Hematopoietic multipotent progenitor cell treated with erythropoietin and hydrocortisone succinate and interleukin-3 and kit ligand, for 6 days (in vitro differentiated cells): Measurements from ENCODE around the gene DPP6.
"Not testable (repeated sequence)": the region's sequence is repeated elsewhere in the genome, so short reads cannot be mapped to it uniquely, and the experiment has no call there.

Source experiments
- DNase-seq: peaks from one replicate; pipeline ENCODE4 v3.0.0-alpha.2; 2015

DPP6 gene

GRCh38 chr7:154078523-154078922 lies 26.3 kb downstream of the DPP6 start:
- DNase-seq: not testable (repeated sequence)

DNA sequence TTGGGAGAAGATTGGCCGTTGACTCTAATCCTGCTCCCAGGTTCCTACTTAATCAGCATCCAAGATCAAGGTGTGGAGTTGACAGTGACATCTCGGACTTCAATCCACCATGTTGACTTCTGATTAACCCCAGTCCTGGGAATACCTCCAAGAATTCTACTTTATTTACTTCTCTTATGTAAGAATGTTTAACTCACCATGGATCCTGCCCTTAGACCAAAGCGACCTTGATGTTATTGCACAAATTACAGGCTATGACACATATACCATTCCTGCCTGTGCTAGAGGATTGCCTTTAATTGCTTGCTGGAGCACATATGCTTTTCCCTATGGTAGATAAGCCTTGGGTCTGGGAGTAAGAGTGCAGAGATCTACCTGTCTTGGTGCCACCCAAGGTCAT lies 28.1 kb downstream of the DPP6 start:
- not testable (repeated sequence) for DNase-seq

GRCh38 chr7:154087037-154087725 lies 35.0 kb downstream of the DPP6 start:
- DNase-seq: not testable (repeated sequence)

DNA sequence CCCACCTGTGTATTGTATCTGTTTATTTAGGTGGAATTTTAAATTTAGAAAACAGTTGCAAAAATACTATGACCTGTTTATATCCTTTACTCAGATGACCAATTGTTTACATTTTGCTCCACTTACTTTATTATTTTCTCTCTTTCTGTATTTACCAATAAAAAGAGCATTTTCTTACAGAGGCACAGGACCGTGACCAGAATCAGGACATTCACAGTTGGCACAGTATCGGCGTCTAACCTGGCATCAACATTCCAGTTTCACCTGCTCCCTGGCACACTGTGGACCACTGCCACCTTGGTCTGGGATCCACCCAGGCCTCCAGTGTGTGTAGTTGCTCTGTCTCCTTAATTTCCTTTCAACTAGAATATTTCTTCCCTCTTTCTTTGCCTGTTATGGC lies 39.9 kb downstream of the DPP6 start:
- DNase-seq: not testable (repeated sequence)

- not testable (repeated sequence) for DNase-seq
Observed at GRCh38 chr7:154095201-154095600, 43.0 kb downstream of the DPP6 start.

- not testable (repeated sequence) for DNase-seq
Observed at GRCh38 chr7:154105063-154105462, 52.9 kb downstream of the DPP6 start.

GRCh38 chr7:154109615-154110014 lies 57.4 kb downstream of the DPP6 start:
- DNase-seq: not testable (repeated sequence)

DNA sequence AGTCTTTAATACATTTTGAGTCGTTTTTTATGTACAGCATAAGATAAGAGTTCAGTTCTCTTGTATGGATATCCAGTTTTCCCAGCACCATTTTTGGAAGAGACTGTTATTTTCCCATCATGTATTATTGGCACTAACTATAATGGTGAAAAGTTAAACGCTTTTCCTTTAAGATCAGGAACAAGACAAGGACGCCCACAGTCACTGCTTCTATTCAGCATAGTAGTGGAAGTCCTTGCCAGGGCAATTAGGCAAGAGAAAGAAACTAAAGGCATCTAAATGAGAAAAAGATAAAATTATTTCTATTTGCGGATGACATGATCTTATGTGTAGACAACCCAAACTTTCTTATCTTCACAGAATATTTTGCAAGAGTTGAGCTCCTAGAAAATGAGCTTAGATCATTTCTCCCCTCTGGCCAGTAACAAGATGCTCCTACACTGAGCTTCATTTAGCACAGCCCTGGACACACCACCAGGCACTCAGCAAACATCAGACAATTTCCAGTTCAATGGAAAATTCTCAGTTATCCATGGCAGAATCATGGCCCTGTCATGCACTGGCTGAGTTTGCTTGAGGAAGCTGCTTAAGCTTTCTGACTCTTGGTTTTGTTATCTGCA lies 61.6 kb downstream of the DPP6 start:
- DNase-seq: not testable (repeated sequence)

- DNase-seq: not testable (repeated sequence)
Observed at GRCh38 chr7:154117411-154118390, 65.5 kb downstream of the DPP6 start.

DNA sequence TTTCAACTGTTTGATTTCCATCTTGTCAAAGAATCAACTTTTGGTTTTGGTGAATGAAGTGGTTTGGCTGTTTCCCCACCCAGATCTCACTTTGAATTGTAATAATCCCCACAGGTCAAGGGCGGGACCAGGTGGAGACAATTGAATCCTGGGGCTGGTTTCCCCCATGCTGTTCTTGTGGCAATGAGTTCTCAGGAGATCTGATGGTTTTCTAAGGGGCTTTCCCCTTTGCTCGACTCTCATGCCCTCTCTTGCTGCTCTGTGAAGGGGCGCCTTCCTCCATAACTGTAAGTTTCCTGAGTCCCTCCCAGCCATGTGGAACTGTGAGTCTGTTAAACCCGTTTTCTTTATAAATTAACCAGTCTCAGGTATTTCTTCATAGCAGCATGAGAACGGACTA lies 68.6 kb downstream of the DPP6 start:
- not testable (repeated sequence) for DNase-seq

DNA sequence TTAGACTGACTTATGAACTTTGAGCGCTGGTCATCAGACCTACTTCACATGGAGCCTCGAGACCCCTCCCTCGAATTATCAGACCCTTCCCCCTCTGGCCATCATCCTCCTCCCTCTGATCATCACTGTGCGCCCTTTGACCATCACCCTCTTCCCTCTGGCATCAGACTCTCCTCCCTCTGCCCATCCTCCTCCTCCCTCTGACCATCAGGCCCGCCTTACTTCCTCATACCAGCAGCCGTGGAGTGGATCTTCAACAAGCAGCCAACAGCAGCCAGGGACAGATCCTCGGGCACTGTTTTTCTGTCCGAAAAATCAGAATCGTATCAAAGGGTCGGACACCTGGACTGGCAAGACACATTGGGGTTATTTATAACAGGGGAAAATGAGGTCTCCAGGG lies 70.5 kb downstream of the DPP6 start:
- DNase-seq: not testable (repeated sequence)

GRCh38 chr7:154123397-154123796 lies 71.2 kb downstream of the DPP6 start:
- DNase-seq: not testable (repeated sequence)

GRCh38 chr7:154129142-154129541 lies 76.9 kb downstream of the DPP6 start:
- not testable (repeated sequence) for DNase-seq

- DNase-seq: not testable (repeated sequence)
Observed at GRCh38 chr7:154132617-154133016, 80.4 kb downstream of the DPP6 start.

DNA sequence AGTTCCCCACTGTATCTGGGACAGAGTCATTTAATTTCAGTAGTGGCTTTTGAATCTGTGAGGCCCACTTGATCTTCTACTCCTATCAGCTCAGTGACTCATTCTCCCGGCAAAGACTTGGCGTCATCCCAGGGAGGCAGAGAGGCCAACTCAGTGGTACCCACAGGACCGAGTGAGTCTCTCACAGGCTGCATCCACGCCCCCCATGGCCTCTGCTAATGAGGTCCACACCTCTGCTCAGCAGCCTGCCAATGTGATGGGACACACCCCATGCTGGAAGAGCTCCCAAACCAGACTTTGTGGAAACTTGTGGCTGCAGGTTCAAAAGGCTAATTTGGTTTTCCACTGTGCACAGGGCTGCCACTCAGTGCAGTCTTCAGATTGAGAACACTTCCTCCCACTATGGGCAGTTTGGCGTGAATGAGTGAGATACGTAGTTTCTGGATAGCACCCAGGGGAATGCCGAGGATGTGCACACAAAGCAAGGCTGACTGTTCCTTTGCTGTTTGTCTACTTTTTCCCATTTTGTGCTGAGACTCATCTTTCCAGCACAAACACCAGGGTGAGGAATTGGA lies 81.6 kb downstream of the DPP6 start:
- not testable (repeated sequence) for DNase-seq

DNA sequence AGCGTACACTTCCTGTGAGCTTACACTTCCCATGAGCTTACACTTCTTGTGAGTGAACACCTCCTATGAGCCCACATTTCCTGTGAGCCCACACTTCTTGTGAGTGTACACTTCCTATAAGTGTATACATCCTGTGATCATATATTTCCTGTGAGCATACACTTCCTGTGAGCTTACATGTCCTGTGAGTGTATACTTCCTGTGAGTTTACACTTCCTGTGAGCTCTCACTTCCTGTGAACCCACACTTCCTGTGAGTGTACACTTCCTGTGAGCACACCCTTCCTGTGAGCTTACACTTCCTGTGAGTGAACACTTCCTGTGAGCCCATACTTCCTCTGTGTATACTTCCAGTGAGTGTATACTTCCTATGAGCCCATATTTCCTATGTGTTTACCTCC lies 82.5 kb downstream of the DPP6 start:
- DNase-seq: not testable (repeated sequence)

- not testable (repeated sequence) for DNase-seq
Observed at GRCh38 chr7:154135646-154136045, 83.4 kb downstream of the DPP6 start.

GRCh38 chr7:154145922-154146706 lies 93.9 kb downstream of the DPP6 start:
- not testable (repeated sequence) for DNase-seq

GRCh38 chr7:154146707-154147038 lies 94.5 kb downstream of the DPP6 start:
- not testable (repeated sequence) for DNase-seq

- DNase-seq: not testable (repeated sequence)
Observed at GRCh38 chr7:154148791-154149516, 96.8 kb downstream of the DPP6 start.

DNA sequence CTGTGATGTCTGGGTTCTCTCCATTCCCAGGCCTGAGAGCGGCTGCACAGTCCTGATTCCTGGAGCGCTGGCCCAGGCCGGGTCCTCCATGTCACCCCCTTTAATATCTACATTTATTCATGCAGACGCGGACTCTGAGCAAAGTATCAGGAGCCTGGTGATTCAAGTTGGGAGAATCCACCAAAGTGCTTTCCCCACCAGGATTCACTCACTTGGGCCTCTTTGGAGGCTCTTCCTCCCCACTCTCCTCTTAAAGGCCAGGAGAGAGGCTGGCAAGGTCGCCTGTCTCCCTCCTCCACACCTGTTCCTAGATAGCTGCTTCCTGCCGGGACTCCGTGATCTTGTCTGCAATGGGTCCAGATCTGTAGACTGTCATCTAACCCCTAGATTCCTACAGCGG lies 98.5 kb downstream of the DPP6 start:
- DNase-seq: not testable (repeated sequence)
